DND-41 (cell line): ENCODE data around the gene UTS2.

Source experiments
- ATAC-seq: fragments of 200-7000 bp; cut with Tn5 transposase; 3 replicates; pipeline ENCODE4 v1.9.1; 2021; ENCODE audit warnings: low read depth; ENCODE audit not compliant: insufficient read depth
- DNase-seq: peaks from one replicate; pipeline ENCODE4 v3.0.0-alpha.2; 2020
- H2AFZ ChIP-seq: 2 replicates; pipeline ENCODE4 v1.6.0; 2012; ENCODE audit warnings: low read depth, low read length
- H3K27ac ChIP-seq: 2 replicates; pipeline ENCODE4 v1.5.1; 2012; ENCODE audit warnings: low read length, inconsistent platforms
- H3K27me3 ChIP-seq: fragments of 200-600 bp; sonication (generic); 2 replicates; pipeline ENCODE4 v1.6.0; 2012; ENCODE audit warnings: low read length, mild to moderate bottlenecking, inconsistent platforms; ENCODE audit not compliant: insufficient read depth, poor library complexity
- H3K36me3 ChIP-seq: 2 replicates; pipeline ENCODE4 v1.5.1; 2012; ENCODE audit warnings: low read length, inconsistent platforms; ENCODE audit not compliant: insufficient read depth
- H3K4me1 ChIP-seq: 2 replicates; pipeline ENCODE4 v1.5.1; 2012; ENCODE audit warnings: mild to moderate bottlenecking, low read length; ENCODE audit not compliant: insufficient read depth
- H3K4me2 ChIP-seq: 2 replicates; pipeline ENCODE4 v1.6.0; 2012; ENCODE audit warnings: mild to moderate bottlenecking, moderate library complexity, low read length, inconsistent platforms; ENCODE audit not compliant: insufficient read depth
- H3K4me3 ChIP-seq, 2 experiments: fragments of 200-600 bp in 1 of 2; shearing (Covaris generic) in 1 of 2; 2 replicates each; pipeline ENCODE4 v1.5.1; 2012 to 2016; ENCODE audit warnings: inconsistent platforms in 2 of 2, low read length in 2 of 2, mild to moderate bottlenecking in 2 of 2, low read depth in 1 of 2, moderate library complexity in 1 of 2
- H3K79me2 ChIP-seq: 2 replicates; pipeline ENCODE4 v1.6.0; 2012; ENCODE audit warnings: low read length, inconsistent platforms; ENCODE audit not compliant: insufficient read depth
- H3K9ac ChIP-seq: 2 replicates; pipeline ENCODE4 v1.6.0; 2012; ENCODE audit warnings: low read depth, mild to moderate bottlenecking, inconsistent platforms, low read length, moderate library complexity
- H3K9me3 ChIP-seq: 2 replicates; pipeline ENCODE4 v1.5.1; 2012; ENCODE audit warnings: low read length, moderate library complexity, mild to moderate bottlenecking, inconsistent platforms; ENCODE audit not compliant: insufficient read depth, severe bottlenecking
- H4K20me1 ChIP-seq: 2 replicates; pipeline ENCODE4 v1.6.0; 2012; ENCODE audit warnings: low read length; ENCODE audit not compliant: insufficient read depth
- CTCF ChIP-seq: IDR thresholded peaks from 2 replicates; pipeline ENCODE4 v1.5.1; 2012; ENCODE audit warnings: borderline replicate concordance, low read length, moderate library complexity, mild to moderate bottlenecking; ENCODE audit not compliant: poor library complexity, severe bottlenecking; ENCODE audit errors: extremely low read depth
- EZH2 ChIP-seq: IDR thresholded peaks from 3 replicates; pipeline ENCODE4 v1.6.1; 2012; ENCODE audit warnings: borderline replicate concordance, low read depth, mild to moderate bottlenecking, moderate library complexity, low read length, inconsistent platforms; ENCODE audit not compliant: severe bottlenecking

UTS2 gene

GRCh38 chr1:7852804-7853683 is at the start of gene UTS2:
UTS2 (minus strand) TSS chr1:7853065; CDS start chr1:7853003, 62 bp downstream.
- H3K27me3 ChIP-seq: peaks cover 3% of the 10 kb centered on the region
- DNase-seq (no peak), ATAC-seq (no peak)
- no peak within 1 kb of the TSS for H3K9ac ChIP-seq
- no peaks in the 10 kb centered on the region for H3K9me3 ChIP-seq
- H3K27ac ChIP-seq: no peak within 1 kb of the TSS
- H3K4me3 ChIP-seq: no peak within 1 kb of the TSS
- no peak for TF ChIP-seq CTCF
- no peak for TF ChIP-seq EZH2
- H2AFZ ChIP-seq: no peak within 1 kb of the TSS
- H3K4me1 ChIP-seq: no peaks in the 10 kb centered on the region
- H3K36me3 ChIP-seq: no peaks in the 10 kb centered on the region
- H4K20me1 ChIP-seq: no peaks in the 10 kb centered on the region
- H3K4me2 ChIP-seq: no peak within 1 kb of the TSS
- no peaks in the 10 kb centered on the region for H3K79me2 ChIP-seq

GRCh38 chr1:7899741-7900140 is 46.9 kb upstream of the UTS2 start:
- H3K4me1 ChIP-seq: no peaks in the 10 kb centered on the region
- no peaks in the 10 kb centered on the region for H3K79me2 ChIP-seq
- H3K27me3 ChIP-seq: no peaks in the 10 kb centered on the region
- no peak overlapping the region for H3K9ac ChIP-seq
- H3K36me3 ChIP-seq: no peaks in the 10 kb centered on the region
- ATAC-seq (no peak), DNase-seq (no peak)
- no peaks in the 10 kb centered on the region for H4K20me1 ChIP-seq
- H3K4me3 ChIP-seq: no peak overlapping the region
- H3K9me3 ChIP-seq: no peaks in the 10 kb centered on the region
- H3K27ac ChIP-seq: no peak overlapping the region
- H2AFZ ChIP-seq: no peak overlapping the region
- TF ChIP-seq CTCF: no peak
- TF ChIP-seq EZH2: no peak
- no peak overlapping the region for H3K4me2 ChIP-seq

GRCh38 chr1:7898962-7899361 is 46.1 kb upstream of the UTS2 start:
- Histone ChIP-seq H3K27ac (no peak overlapping the region), H3K9me3 (no peaks in the 10 kb centered on the region), H3K4me1 (no peaks in the 10 kb centered on the region), H2AFZ (no peak overlapping the region), H3K4me2 (no peak overlapping the region), H3K79me2 (no peaks in the 10 kb centered on the region), H3K9ac (no peak overlapping the region), H4K20me1 (no peaks in the 10 kb centered on the region), H3K36me3 (no peaks in the 10 kb centered on the region), H3K27me3 (no peaks in the 10 kb centered on the region), H3K4me3 (no peak overlapping the region)
- TF ChIP-seq CTCF (no peak), EZH2 (no peak)
- DNase-seq (no peak), ATAC-seq (no peak)
